ENCODE measurements around the gene GPR108.
"Not testable (repeated sequence)": the region's sequence is repeated elsewhere in the genome, so short reads cannot be mapped to it uniquely, and the experiment has no call there.

GPR108 gene

GRCh38 chr19:6737284-6737872 lies at the start of gene GPR108:
Gene GPR108, minus strand, starts transcription at chr19:6737580. Its CDS starts 4 bp downstream, at chr19:6737576.
- DNase-seq, result peak; percentile 93 to 100 (median 100)

GRCh38 chr19:6779206-6779605 lies 41.8 kb upstream of the GPR108 start:
- DNase-seq, result no peak

DNA sequence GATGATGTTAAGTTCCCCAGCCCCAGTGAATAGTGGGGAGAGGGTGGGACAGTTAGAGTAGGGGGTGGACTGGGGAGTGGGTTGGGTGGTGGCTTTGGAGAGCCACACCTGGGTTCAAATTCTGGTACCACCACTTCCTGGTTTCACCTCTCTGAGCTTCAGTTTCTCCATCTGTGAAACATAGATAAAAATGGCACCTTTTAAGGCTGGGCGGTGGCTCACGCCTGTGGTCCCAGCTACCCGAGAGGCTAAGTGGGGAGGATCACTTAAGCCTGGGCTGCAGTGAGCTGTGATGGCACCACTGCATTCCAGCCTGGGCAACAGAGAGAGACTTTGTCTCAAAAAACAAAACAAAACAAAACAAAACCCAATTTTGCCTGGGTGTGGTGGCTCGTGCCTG lies 41.0 kb upstream of the GPR108 start:
- no peak for DNase-seq

- no peak for DNase-seq
Measured at GRCh38 chr19:6777434-6777833, 40.1 kb upstream of the GPR108 start.

- DNase-seq, result no peak
Measured at GRCh38 chr19:6776999-6777398, 39.6 kb upstream of the GPR108 start.

DNA sequence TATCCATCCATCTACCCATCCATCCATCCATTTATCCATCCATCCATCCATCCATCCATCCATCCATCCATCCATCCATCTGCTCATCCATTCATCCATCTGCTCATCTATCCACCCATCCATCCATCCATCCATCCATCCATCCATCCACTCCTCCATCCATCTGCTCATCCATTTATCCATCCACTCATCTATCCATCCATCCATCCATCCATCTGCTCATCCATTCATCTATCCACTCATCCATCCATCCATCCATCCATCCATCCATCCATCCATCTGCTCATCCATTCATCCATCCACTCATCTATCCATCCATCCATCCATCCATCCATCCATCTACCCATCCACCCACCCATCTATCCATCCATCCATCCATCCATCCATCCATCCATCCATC lies 38.7 kb upstream of the GPR108 start:
- DNase-seq, result not testable (repeated sequence)

- no peak for DNase-seq
Measured at GRCh38 chr19:6774821-6775707, 37.7 kb upstream of the GPR108 start.

DNA sequence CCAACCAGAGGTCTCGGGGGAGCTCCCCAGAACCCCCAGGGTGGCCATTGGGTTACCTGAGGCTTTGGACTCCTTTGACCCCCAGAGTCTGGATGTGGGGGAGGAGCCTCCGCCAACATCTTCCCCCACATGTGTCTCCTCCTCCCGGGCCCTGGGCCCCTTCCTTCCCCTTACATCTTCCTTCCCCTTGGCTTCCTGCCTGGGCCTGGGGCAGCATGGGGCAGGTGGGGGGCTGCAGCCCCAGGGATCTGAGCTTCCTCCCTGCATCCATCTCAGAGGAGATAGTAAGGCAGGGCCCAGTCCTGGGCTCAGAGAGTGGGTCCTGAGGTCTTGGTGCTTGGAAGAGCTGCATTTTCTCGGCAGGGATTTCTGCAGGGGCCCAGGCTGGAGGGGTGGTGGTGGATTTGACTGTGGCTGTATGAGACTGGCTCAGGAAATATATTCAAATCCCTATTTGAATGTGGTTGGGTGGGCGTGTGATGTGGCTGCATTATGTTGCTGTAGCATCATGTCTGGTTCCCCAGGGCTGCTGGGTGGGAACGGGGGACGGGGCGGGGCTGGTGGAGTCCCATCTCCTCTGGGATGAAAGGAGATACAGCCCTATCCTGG lies 36.0 kb upstream of the GPR108 start:
- DNase-seq, result peak in 13 of 56 donors; percentile 0 to 28 (median 10)

DNA sequence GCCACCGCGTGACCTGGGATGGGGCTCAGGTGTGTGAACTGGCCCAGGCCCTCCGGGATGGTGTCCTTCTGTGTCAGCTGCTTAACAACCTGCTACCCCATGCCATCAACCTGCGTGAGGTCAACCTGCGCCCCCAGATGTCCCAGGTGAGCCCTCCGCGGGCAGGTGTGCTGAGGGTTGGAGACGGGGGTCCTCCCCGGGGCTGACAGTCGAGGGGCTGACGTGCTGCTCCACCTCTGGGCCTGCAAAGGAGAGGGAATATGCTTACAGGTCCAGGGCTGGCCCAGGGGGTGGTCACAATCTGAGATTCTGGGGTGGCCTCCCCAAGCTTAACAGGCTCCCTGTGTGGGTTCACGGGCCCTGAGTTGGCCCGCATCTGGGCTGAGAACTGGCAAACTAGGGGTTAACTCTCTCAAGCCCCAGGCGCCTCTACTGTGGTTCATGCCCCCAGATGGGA lies 35.5 kb upstream of the GPR108 start:
- DNase-seq, result no peak

DNA sequence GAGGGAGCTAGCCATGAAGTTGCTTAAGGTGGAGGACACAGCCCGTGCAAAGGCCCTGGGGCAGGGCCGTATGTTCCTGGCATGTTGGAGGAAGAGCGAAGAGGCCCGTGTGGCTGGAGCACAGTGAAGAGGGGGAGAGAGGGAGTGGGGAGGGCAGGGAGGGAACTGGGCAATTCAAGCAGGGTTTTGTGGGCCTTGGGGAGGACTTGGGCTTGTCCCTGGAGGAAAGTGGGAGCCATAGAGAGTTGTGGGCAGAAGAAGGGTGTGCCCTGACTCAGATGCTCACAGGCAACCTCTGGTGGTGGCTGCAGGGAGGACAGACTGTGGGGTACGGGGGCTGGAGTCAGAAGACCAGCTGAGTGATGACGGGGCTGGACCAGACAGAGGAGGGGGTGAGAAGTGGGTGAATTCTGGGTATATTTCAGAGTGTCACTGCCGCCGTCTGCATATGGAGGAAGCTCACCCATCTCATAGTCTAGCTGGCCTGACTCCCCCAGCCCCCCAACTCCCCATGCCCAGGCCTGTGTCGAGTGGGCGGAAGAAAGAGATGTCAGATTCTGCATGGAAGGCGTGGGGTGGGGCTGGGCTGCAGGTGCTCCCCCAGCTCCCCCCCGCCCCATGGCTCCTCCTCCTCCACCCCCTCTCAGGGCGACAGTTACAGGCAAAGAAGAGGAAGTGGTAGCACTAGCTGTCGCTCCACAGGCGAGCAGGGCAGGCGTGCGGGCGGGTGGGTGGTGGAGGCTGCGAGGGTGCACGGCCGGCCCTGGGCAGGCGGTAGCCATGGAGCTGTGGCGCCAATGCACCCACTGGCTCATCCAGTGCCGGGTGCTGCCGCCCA lies 34.9 kb upstream of the GPR108 start, which contains the start of gene VAV1:
Gene VAV1, plus strand, starts transcription at position 681 of the 838 bp plus-strand sequence. Its CDS starts 100 bp downstream, at position 781.
- DNase-seq, result peak in 23 of 56 donors; percentile 4 to 53 (median 16)

DNA sequence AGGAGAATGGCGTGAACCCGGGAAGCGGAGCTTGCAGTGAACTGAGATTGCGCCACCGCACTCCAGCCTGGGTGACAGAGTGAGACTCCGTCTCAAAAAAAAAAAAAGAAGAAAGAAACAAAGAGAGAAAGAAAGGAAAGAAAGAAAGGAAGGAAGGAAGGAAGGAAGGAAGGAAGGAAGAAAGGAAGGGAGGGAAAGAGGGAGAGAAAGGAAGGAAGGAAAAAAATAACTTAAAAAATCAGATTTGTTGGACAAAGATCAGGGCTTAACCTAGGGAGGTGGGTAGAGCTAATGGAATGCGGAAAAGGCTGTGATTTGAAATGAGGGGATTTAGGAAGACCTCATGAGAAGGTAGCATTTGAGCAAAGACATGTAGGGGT lies 34.3 kb upstream of the GPR108 start:
- DNase-seq, result not testable (repeated sequence)

DNA sequence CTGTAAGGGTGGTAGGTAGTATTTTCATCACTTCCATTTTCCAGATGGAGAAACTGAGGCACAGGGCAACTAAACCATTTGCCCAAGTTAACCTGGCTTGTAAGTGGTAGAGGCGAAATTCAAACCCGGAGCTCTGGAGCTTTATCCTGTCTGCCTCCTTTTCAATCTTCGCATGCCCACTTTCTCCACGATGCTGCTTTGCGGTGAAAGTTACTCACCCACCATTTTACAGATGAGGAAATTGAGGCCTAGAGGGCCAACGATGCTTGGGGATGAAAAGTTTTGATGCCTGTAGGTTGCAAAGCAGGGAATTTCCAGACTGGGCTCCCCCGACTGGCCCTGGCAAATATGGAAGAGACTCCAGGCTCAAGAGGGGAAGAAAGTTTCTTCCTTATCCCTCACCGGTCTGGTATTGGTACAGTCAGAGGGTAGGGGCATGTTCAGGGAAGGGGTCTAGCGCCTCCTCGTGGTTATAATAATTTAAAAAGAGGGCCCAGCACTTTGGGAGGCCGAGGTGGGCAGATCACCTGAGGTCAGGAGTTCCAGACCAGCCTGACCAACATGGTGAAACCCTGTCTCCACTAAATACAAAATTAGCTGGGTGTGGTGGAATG lies 31.7 kb upstream of the GPR108 start:
- no peak for DNase-seq

DNA sequence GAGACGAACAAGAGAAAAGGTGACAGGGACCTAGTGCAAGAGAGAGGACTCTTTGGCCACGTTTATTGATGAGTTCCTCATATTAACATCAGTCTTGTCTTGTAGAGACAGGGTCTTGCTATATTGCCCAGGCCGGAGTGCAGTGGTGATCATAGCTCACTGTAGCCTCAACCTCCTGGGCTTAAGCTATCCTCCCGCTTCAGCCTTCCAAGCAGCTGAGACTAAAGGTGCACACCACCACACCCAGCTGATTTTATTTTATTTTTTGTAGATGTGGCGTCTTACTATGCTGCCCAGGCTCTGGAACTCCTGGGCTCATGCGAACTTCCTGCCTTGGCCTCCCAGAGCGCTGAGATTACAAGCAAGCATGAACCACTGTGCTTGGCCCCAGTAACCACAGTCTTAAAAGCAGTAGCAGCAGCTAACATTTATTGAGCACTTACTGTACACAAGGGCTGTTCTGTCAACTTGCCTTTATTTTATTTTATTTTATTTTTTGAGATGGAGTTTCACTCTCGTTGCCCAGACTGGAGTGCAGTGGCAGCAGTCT lies 30.9 kb upstream of the GPR108 start:
- DNase-seq, result no peak

GRCh38 chr19:6767357-6768235 lies 30.2 kb upstream of the GPR108 start, which contains the start of gene SH2D3A:
Gene SH2D3A, minus strand, starts transcription at chr19:6767435. Its CDS starts 3,687 bp downstream, at chr19:6763748.
- DNase-seq, result peak in 2 of 56 donors; percentile 37 to 42

DNA sequence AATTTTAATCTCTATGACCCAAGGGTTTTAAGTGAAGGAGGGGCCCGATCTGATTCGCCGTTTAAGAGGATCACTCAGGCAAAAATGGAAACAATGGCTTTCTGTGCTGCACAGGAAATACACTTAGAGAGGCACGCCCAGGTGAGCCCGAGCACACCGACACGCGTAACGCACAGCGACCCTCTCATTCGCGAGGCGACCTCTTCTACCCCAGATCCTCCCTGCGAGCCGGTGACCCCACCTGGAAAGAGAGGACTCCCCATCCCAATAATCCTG lies 29.6 kb upstream of the GPR108 start:
- no peak for DNase-seq

- no peak for DNase-seq
Measured at GRCh38 chr19:6766357-6767080, 29.1 kb upstream of the GPR108 start.

DNA sequence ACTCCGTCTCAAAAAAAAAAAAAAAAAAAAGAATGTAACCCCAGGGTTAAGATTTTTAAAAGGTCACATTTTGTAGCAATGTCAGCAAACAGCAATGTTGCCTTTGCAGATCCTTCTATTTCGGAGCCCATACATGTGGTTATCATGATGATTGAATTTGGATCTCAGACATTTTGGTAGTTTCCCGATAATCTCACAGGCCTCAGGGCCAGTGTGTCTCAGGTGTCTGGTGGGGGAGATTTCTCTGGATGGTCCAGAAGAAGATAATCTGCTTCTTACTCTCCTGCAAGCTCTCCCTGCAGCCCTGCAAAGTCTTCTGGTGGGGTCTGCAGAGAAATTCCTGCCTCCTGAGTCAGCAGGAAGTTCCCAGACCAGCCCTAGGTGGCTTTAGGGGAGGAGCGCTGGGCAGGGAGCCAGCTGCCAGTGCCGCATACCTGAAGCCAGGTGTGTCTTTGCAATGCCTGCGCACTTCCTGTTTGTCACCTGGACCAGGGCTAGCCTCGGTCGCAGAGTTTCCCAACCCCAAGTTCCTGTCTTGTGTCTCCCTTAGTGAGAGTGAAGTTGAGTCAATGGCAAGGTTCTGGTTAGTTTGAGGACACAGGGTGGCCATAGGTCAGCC lies 28.5 kb upstream of the GPR108 start:
- DNase-seq, result no peak

GRCh38 chr19:6762253-6762797 lies 24.9 kb upstream of the GPR108 start:
- not testable (repeated sequence) for DNase-seq

Data from amygdala (tissue), 56 donors.